Astrocyte (in vitro differentiated cells and primary cell): Measurements from ENCODE around the gene COBL. TPM values are rescaled to one million over a fixed set of nuclear protein-coding genes. Genes with fewer than 3 reads are reported as not detected.

Source experiments
- DNase-seq: peaks from one replicate; pipeline ENCODE4 v3.0.0-alpha.2; 2010; ENCODE audit warnings: low read depth
- FAIRE-seq: peaks from 2 replicates; lab custom pipeline; 2011; peaks lifted over from hg19 to GRCh38; lab: Jason Lieb, UNC
- H2AFZ ChIP-seq: 2 replicates; pipeline ENCODE4 v1.6.0; 2012; ENCODE audit warnings: low read depth, low read length, inconsistent platforms
- H3K27ac ChIP-seq: 2 replicates; pipeline ENCODE4 v1.5.1; 2011; ENCODE audit warnings: low read depth, low read length, inconsistent platforms
- H3K27me3 ChIP-seq: 2 replicates; pipeline ENCODE4 v1.6.0; 2011; ENCODE audit warnings: low read length, inconsistent platforms; ENCODE audit not compliant: insufficient read depth
- H3K36me3 ChIP-seq: 2 replicates; pipeline ENCODE4 v1.5.1; 2011; ENCODE audit warnings: low read length, inconsistent platforms; ENCODE audit not compliant: insufficient read depth
- H3K4me1 ChIP-seq: 2 replicates; pipeline ENCODE4 v1.5.1; 2011; ENCODE audit warnings: low read length, inconsistent platforms; ENCODE audit not compliant: insufficient read depth
- H3K4me2 ChIP-seq: 2 replicates; pipeline ENCODE4 v1.6.0; 2012; ENCODE audit warnings: low read length, inconsistent platforms
- H3K4me3 ChIP-seq: 2 replicates; pipeline ENCODE4 v1.5.1; 2011; ENCODE audit warnings: low read depth, mild to moderate bottlenecking, low read length, inconsistent platforms; ENCODE audit not compliant: insufficient read depth
- H3K79me2 ChIP-seq: 2 replicates; pipeline ENCODE4 v1.6.0; 2012; ENCODE audit warnings: mild to moderate bottlenecking, low read length, inconsistent platforms; ENCODE audit not compliant: insufficient read depth
- H3K9ac ChIP-seq: 2 replicates; pipeline ENCODE4 v1.6.0; 2012; ENCODE audit warnings: mild to moderate bottlenecking, low read length, inconsistent platforms
- H3K9me3 ChIP-seq: 2 replicates; pipeline ENCODE4 v1.5.1; 2012; ENCODE audit warnings: low read depth, mild to moderate bottlenecking, low read length, inconsistent platforms; ENCODE audit not compliant: insufficient read depth
- H4K20me1 ChIP-seq: 2 replicates; pipeline ENCODE4 v1.6.0; 2012; ENCODE audit warnings: low read length, inconsistent platforms; ENCODE audit not compliant: insufficient read depth
- H3K27ac Mint-ChIP-seq: one replicate; pipeline ENCODE4 v1.8.0; 2021; ENCODE audit warnings: mild to moderate bottlenecking, mixed read lengths; ENCODE audit not compliant: unreplicated experiment
- H3K27me3 Mint-ChIP-seq: one replicate; pipeline ENCODE4 v1.8.0; 2021; ENCODE audit warnings: low read depth, mixed read lengths; ENCODE audit not compliant: unreplicated experiment
- H3K36me3 Mint-ChIP-seq: one replicate; pipeline ENCODE4 v1.8.0; 2021; ENCODE audit warnings: low read depth, mixed read lengths; ENCODE audit not compliant: unreplicated experiment
- H3K4me1 Mint-ChIP-seq: one replicate; pipeline ENCODE4 v1.8.0; 2021; ENCODE audit warnings: low read depth, mixed read lengths; ENCODE audit not compliant: unreplicated experiment
- H3K4me3 Mint-ChIP-seq: one replicate; pipeline ENCODE4 v1.8.0; 2021; ENCODE audit warnings: mild to moderate bottlenecking, moderate library complexity, mixed read lengths; ENCODE audit not compliant: unreplicated experiment
- H3K9me3 Mint-ChIP-seq: one replicate; pipeline ENCODE4 v1.8.0; 2021; ENCODE audit warnings: mild to moderate bottlenecking, mixed read lengths; ENCODE audit not compliant: unreplicated experiment
- CTCF ChIP-seq: IDR thresholded peaks from 2 replicates; pipeline ENCODE4 v1.5.1; 2011; ENCODE audit warnings: low read depth, mild to moderate bottlenecking, inconsistent platforms, low read length, moderate library complexity; ENCODE audit not compliant: insufficient read depth
- EZH2 ChIP-seq: IDR thresholded peaks from 2 replicates; pipeline ENCODE4 v1.6.1; 2012; ENCODE audit warnings: mild to moderate bottlenecking, low read length, inconsistent platforms; ENCODE audit not compliant: insufficient read depth
- total RNA-seq: library from RNA; stranded (reverse); gene quantifications from 2 replicates; pipeline ENCODE4 v1.2.1, GENCODE V29; 2021

COBL gene
- total RNA-seq, 1 donor from 2014 or later, result 6.4 TPM

- Mint-ChIP-seq H3K27me3 (peaks cover 15% of the 10 kb centered on the region), H3K4me1 (peaks cover 19% of the 10 kb centered on the region), H3K9me3 (no peaks in the 10 kb centered on the region), H3K4me3 (no peak overlapping the region), H3K36me3 (no peaks in the 10 kb centered on the region), H3K27ac (peak overlapping the region; percentile 60)
- no peak for TF ChIP-seq CTCF
- no peak for TF ChIP-seq EZH2
- DNase-seq, result peak; percentile 97
- Histone ChIP-seq H3K36me3 (no peaks in the 10 kb centered on the region), H3K79me2 (no peaks in the 10 kb centered on the region), H3K9ac (peak overlapping the region; percentile 8), H2AFZ (no peak overlapping the region), H3K4me1 (peaks cover 16% of the 10 kb centered on the region), H3K27ac (peak overlapping the region; percentile 43), H3K9me3 (no peaks in the 10 kb centered on the region), H4K20me1 (no peaks in the 10 kb centered on the region), H3K27me3 (peaks cover 3% of the 10 kb centered on the region), H3K4me2 (peak overlapping the region; percentile 37), H3K4me3 (no peak overlapping the region)
- peak; percentile 20 for FAIRE-seq
These were observed 297.3 kb downstream of the COBL start for GRCh38 chr7:51019191-51019844.

GRCh38 chr7:51017576-51018535, 298.8 kb downstream of the COBL start:
- peaks cover 16% of the 10 kb centered on the region for H3K4me1 Mint-ChIP-seq
- TF ChIP-seq CTCF, result no peak
- no peak for TF ChIP-seq EZH2
- H4K20me1 ChIP-seq, result no peaks in the 10 kb centered on the region
- no peaks in the 10 kb centered on the region for H3K36me3 Mint-ChIP-seq
- H3K9me3 Mint-ChIP-seq, result peaks cover 1% of the 10 kb centered on the region
- H3K79me2 ChIP-seq, result no peaks in the 10 kb centered on the region
- H3K4me3 Mint-ChIP-seq, result no peak overlapping the region
- H3K27me3 ChIP-seq, result peaks cover 6% of the 10 kb centered on the region
- H3K4me3 ChIP-seq, result no peak overlapping the region
- no peak overlapping the region for H3K4me2 ChIP-seq
- no peak for FAIRE-seq
- no peak overlapping the region for H3K27ac Mint-ChIP-seq
- H2AFZ ChIP-seq, result no peak overlapping the region
- no peak overlapping the region for H3K9ac ChIP-seq
- no peaks in the 10 kb centered on the region for H3K9me3 ChIP-seq
- no peak for DNase-seq
- H3K36me3 ChIP-seq, result no peaks in the 10 kb centered on the region
- H3K27ac ChIP-seq, result no peak overlapping the region
- H3K4me1 ChIP-seq, result peaks cover 16% of the 10 kb centered on the region
- H3K27me3 Mint-ChIP-seq, result peaks cover 28% of the 10 kb centered on the region
